DND-41 (cell line): ENCODE data around the gene AHRR.

Experiments used
- ATAC-seq: fragments of 200-7000 bp; cut with Tn5 transposase; 3 replicates; pipeline ENCODE4 v1.9.1; 2021; ENCODE audit warnings: low read depth; ENCODE audit not compliant: insufficient read depth
- DNase-seq: peaks from one replicate; pipeline ENCODE4 v3.0.0-alpha.2; 2020
- H2AFZ ChIP-seq: 2 replicates; pipeline ENCODE4 v1.6.0; 2012; ENCODE audit warnings: low read depth, low read length
- H3K27ac ChIP-seq: 2 replicates; pipeline ENCODE4 v1.5.1; 2012; ENCODE audit warnings: low read length, inconsistent platforms
- H3K27me3 ChIP-seq: fragments of 200-600 bp; sonication (generic); 2 replicates; pipeline ENCODE4 v1.6.0; 2012; ENCODE audit warnings: low read length, mild to moderate bottlenecking, inconsistent platforms; ENCODE audit not compliant: insufficient read depth, poor library complexity
- H3K36me3 ChIP-seq: 2 replicates; pipeline ENCODE4 v1.5.1; 2012; ENCODE audit warnings: low read length, inconsistent platforms; ENCODE audit not compliant: insufficient read depth
- H3K4me1 ChIP-seq: 2 replicates; pipeline ENCODE4 v1.5.1; 2012; ENCODE audit warnings: mild to moderate bottlenecking, low read length; ENCODE audit not compliant: insufficient read depth
- H3K4me2 ChIP-seq: 2 replicates; pipeline ENCODE4 v1.6.0; 2012; ENCODE audit warnings: mild to moderate bottlenecking, moderate library complexity, low read length, inconsistent platforms; ENCODE audit not compliant: insufficient read depth
- H3K4me3 ChIP-seq, 2 experiments: fragments of 200-600 bp in 1 of 2; shearing (Covaris generic) in 1 of 2; 2 replicates each; pipeline ENCODE4 v1.5.1; 2012 to 2016; ENCODE audit warnings: inconsistent platforms in 2 of 2, low read length in 2 of 2, mild to moderate bottlenecking in 2 of 2, low read depth in 1 of 2, moderate library complexity in 1 of 2
- H3K79me2 ChIP-seq: 2 replicates; pipeline ENCODE4 v1.6.0; 2012; ENCODE audit warnings: low read length, inconsistent platforms; ENCODE audit not compliant: insufficient read depth
- H3K9ac ChIP-seq: 2 replicates; pipeline ENCODE4 v1.6.0; 2012; ENCODE audit warnings: low read depth, mild to moderate bottlenecking, inconsistent platforms, low read length, moderate library complexity
- H3K9me3 ChIP-seq: 2 replicates; pipeline ENCODE4 v1.5.1; 2012; ENCODE audit warnings: low read length, moderate library complexity, mild to moderate bottlenecking, inconsistent platforms; ENCODE audit not compliant: insufficient read depth, severe bottlenecking
- H4K20me1 ChIP-seq: 2 replicates; pipeline ENCODE4 v1.6.0; 2012; ENCODE audit warnings: low read length; ENCODE audit not compliant: insufficient read depth
- CTCF ChIP-seq: IDR thresholded peaks from 2 replicates; pipeline ENCODE4 v1.5.1; 2012; ENCODE audit warnings: borderline replicate concordance, low read length, moderate library complexity, mild to moderate bottlenecking; ENCODE audit not compliant: poor library complexity, severe bottlenecking; ENCODE audit errors: extremely low read depth
- EZH2 ChIP-seq: IDR thresholded peaks from 3 replicates; pipeline ENCODE4 v1.6.1; 2012; ENCODE audit warnings: borderline replicate concordance, low read depth, mild to moderate bottlenecking, moderate library complexity, low read length, inconsistent platforms; ENCODE audit not compliant: severe bottlenecking

AHRR gene

GRCh38 chr5:457195-457961 lies 135.9 kb downstream of the AHRR start:
- TF ChIP-seq CTCF (no peak), EZH2 (no peak)
- Histone ChIP-seq H3K4me1 (no peaks in the 10 kb centered on the region), H3K79me2 (peaks cover 43% of the 10 kb centered on the region), H2AFZ (no peak overlapping the region), H3K4me2 (no peak overlapping the region), H3K9me3 (no peaks in the 10 kb centered on the region), H4K20me1 (peaks cover 25% of the 10 kb centered on the region), H3K9ac (no peak overlapping the region), H3K4me3 (no peak overlapping the region), H3K27ac (no peak overlapping the region), H3K36me3 (peaks cover 93% of the 10 kb centered on the region), H3K27me3 (no peaks in the 10 kb centered on the region)
- DNase-seq, result no peak
- ATAC-seq, result no peak

- H3K27ac ChIP-seq, result no peak overlapping the region
- H3K4me1 ChIP-seq, result no peaks in the 10 kb centered on the region
- H3K27me3 ChIP-seq, result no peaks in the 10 kb centered on the region
- no peaks in the 10 kb centered on the region for H3K9me3 ChIP-seq
- no peak overlapping the region for H3K4me2 ChIP-seq
- H3K79me2 ChIP-seq, result peaks cover 36% of the 10 kb centered on the region
- H2AFZ ChIP-seq, result no peak overlapping the region
- H3K36me3 ChIP-seq, result peaks cover 90% of the 10 kb centered on the region
- ATAC-seq (no peak), DNase-seq (no peak)
- peaks cover 25% of the 10 kb centered on the region for H4K20me1 ChIP-seq
- TF ChIP-seq CTCF, result no peak
- no peak for TF ChIP-seq EZH2
- no peak overlapping the region for H3K4me3 ChIP-seq
- H3K9ac ChIP-seq, result no peak overlapping the region
Observed at GRCh38 chr5:458547-459353, 137.2 kb downstream of the AHRR start.

GRCh38 chr5:459562-460272 lies 138.2 kb downstream of the AHRR start:
- ATAC-seq, result no peak
- H3K4me1 ChIP-seq, result no peaks in the 10 kb centered on the region

More at GRCh38 chr5:459562-460272, 138.2 kb downstream of the AHRR start:
- Histone ChIP-seq H3K9ac (no peak overlapping the region), H3K4me2 (no peak overlapping the region), H3K27ac (no peak overlapping the region), H3K9me3 (no peaks in the 10 kb centered on the region), H3K27me3 (no peaks in the 10 kb centered on the region), H2AFZ (no peak overlapping the region), H4K20me1 (peaks cover 20% of the 10 kb centered on the region; the same call in 1 of the 2 replicates), H3K36me3 (peaks cover 91% of the 10 kb centered on the region), H3K4me3 (no peak overlapping the region), H3K79me2 (peaks cover 31% of the 10 kb centered on the region)
- no peak for TF ChIP-seq EZH2
- no peak for DNase-seq
